Liver (tissue), 3 donors: ENCODE measurements around the gene SLC6A8.

ENCODE experiments used
- CTCF ChIP-seq: fragments of 150-350 bp; IDR thresholded peaks from 2 replicates; pipeline ENCODE4 v1.5.1; 2017; ENCODE audit warnings: improper control_type of control experiment, low read depth, low read length; ENCODE audit not compliant: missing input control
- EGR1 ChIP-seq, 2 donors: IDR thresholded peaks; 2 replicates each; pipeline ENCODE4 v1.6.1; 2016 to 2018; ENCODE audit warnings: antibody characterized with exemption in 2 of 2, low read depth in 2 of 2
- FOXA2 ChIP-seq: IDR thresholded peaks from 2 replicates; pipeline ENCODE4 v1.6.1; 2016; ENCODE audit warnings: antibody characterized with exemption
- GABPA ChIP-seq, 2 donors: IDR thresholded peaks in 1 of 2; conservative IDR thresholded peaks in 1 of 2; 2 replicates each; pipeline ENCODE4 v1.6.1; 2016; ENCODE audit warnings: antibody characterized with exemption in 2 of 2, mild to moderate bottlenecking in 1 of 2, moderate library complexity in 1 of 2
- HNF4G ChIP-seq: IDR thresholded peaks from 2 replicates; pipeline ENCODE4 v1.6.1; 2016; ENCODE audit warnings: antibody characterized with exemption
- JUND ChIP-seq, 2 donors: IDR thresholded peaks; 2 replicates each; pipeline ENCODE4 v1.6.1; 2016; ENCODE audit warnings: antibody characterized with exemption in 2 of 2
- RAD21 ChIP-seq, 2 donors: IDR thresholded peaks; 2 replicates each; pipeline ENCODE4 v1.6.1; 2016; ENCODE audit warnings: antibody characterized with exemption in 2 of 2, mild to moderate bottlenecking in 2 of 2
- REST ChIP-seq: IDR thresholded peaks from 2 replicates; pipeline ENCODE4 v1.6.1; 2016; ENCODE audit warnings: antibody characterized with exemption, mild to moderate bottlenecking
- RXRA ChIP-seq, 2 donors: IDR thresholded peaks; 2 replicates each; pipeline ENCODE4 v1.6.1; 2017 to 2018; ENCODE audit warnings: antibody characterized with exemption in 2 of 2, mild to moderate bottlenecking in 1 of 2
- SP1 ChIP-seq: IDR thresholded peaks from 2 replicates; pipeline ENCODE4 v1.6.1; 2018; ENCODE audit warnings: antibody characterized with exemption, mild to moderate bottlenecking
- YY1 ChIP-seq: IDR thresholded peaks from 2 replicates; pipeline ENCODE4 v1.6.1; 2016; ENCODE audit warnings: antibody characterized with exemption, mild to moderate bottlenecking
- TF ChIP-seq, protein P1 (sequence below): IDR thresholded peaks from 2 replicates; pipeline ENCODE4 v1.6.1; 2016; ENCODE audit warnings: antibody characterized with exemption
- TF ChIP-seq, protein P2 (sequence below): IDR thresholded peaks from 2 replicates; pipeline ENCODE4 v1.6.1; 2016; ENCODE audit warnings: antibody characterized with exemption
- TF ChIP-seq, protein P3 (sequence below): IDR thresholded peaks from 2 replicates; pipeline ENCODE4 v1.6.1; 2016; ENCODE audit warnings: antibody characterized with exemption
- donor health status: healthy.
- donor health status: healthy.

- TF ChIP-seq HNF4G (no peak), GABPA (IDR thresholded peaks at IDR 0.05 in 1 of 2, conservative IDR thresholded peaks at IDR 0.05 in 1 of 2) (no peak), FOXA2 (no peak), CTCF (no peak), REST (no peak), YY1 (no peak), EGR1 (IDR thresholded peaks at IDR 0.05; ENCODE audit: low read depth in 2 of 2) (no peak), JUND (IDR thresholded peaks at IDR 0.05) (no peak), RAD21 (IDR thresholded peaks at IDR 0.05) (no peak), SP1 (no peak), RXRA (IDR thresholded peaks at IDR 0.05) (no peak)
- TF ChIP-seq, protein P1, sequence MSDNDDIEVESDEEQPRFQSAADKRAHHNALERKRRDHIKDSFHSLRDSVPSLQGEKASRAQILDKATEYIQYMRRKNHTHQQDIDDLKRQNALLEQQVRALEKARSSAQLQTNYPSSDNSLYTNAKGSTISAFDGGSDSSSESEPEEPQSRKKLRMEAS: no peak
- TF ChIP-seq, protein P2, sequence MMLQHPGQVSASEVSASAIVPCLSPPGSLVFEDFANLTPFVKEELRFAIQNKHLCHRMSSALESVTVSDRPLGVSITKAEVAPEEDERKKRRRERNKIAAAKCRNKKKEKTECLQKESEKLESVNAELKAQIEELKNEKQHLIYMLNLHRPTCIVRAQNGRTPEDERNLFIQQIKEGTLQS: no peak
- TF ChIP-seq, protein P3, sequence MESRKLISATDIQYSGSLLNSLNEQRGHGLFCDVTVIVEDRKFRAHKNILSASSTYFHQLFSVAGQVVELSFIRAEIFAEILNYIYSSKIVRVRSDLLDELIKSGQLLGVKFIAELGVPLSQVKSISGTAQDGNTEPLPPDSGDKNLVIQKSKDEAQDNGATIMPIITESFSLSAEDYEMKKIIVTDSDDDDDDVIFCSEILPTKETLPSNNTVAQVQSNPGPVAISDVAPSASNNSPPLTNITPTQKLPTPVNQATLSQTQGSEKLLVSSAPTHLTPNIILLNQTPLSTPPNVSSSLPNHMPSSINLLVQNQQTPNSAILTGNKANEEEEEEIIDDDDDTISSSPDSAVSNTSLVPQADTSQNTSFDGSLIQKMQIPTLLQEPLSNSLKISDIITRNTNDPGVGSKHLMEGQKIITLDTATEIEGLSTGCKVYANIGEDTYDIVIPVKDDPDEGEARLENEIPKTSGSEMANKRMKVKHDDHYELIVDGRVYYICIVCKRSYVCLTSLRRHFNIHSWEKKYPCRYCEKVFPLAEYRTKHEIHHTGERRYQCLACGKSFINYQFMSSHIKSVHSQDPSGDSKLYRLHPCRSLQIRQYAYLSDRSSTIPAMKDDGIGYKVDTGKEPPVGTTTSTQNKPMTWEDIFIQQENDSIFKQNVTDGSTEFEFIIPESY: no peak
These were observed 48.5 kb downstream of the SLC6A8 start for GRCh38 chrX:153736071-153736820.
